Measurements from ENCODE around the gene PAM.

DNA sequence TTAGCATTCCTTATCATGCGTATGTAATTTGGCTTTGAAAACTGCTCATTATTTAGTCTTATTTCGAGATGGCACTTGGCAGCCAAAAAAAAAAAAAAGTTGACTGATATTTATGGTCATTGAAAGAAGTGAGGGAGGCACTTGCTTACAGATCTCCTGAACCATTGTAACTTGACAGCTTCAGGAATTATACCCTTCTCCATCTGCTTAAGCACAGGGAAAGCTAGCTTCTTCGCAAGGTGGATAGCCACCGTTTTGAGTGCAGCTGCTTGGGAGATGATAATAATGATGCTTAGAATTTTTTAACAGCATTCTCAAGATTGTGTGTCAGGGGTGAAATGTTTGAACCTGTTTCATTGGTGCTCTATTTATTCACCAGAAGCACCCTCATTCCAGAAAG, 248.8 kb downstream of the PAM start:
- no peak for TF ChIP-seq EZH2 (optimal IDR thresholded peaks at IDR 0.05; ENCODE audit: low read depth, low read length)
- TF ChIP-seq, protein P1, sequence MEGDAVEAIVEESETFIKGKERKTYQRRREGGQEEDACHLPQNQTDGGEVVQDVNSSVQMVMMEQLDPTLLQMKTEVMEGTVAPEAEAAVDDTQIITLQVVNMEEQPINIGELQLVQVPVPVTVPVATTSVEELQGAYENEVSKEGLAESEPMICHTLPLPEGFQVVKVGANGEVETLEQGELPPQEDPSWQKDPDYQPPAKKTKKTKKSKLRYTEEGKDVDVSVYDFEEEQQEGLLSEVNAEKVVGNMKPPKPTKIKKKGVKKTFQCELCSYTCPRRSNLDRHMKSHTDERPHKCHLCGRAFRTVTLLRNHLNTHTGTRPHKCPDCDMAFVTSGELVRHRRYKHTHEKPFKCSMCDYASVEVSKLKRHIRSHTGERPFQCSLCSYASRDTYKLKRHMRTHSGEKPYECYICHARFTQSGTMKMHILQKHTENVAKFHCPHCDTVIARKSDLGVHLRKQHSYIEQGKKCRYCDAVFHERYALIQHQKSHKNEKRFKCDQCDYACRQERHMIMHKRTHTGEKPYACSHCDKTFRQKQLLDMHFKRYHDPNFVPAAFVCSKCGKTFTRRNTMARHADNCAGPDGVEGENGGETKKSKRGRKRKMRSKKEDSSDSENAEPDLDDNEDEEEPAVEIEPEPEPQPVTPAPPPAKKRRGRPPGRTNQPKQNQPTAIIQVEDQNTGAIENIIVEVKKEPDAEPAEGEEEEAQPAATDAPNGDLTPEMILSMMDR (IDR thresholded peaks at IDR 0.05; ENCODE audit: low read length): no peak

Data from MM.1S (cell line).